Mesendoderm (in vitro differentiated cells): ENCODE measurements around the gene CCNF.

Experiments
- DNase-seq: peaks from one replicate; pipeline ENCODE4 v3.0.0; 2013
- H2AK5ac ChIP-seq: 2 replicates; pipeline ENCODE4 v1.6.1; 2013; ENCODE audit warnings: low read length, inconsistent platforms
- H2BK120ac ChIP-seq: 2 replicates; pipeline ENCODE4 v1.6.1; 2013; ENCODE audit warnings: low read depth, mild to moderate bottlenecking, low read length, moderate library complexity, mixed read lengths
- H2BK15ac ChIP-seq: replicated peaks from 2 replicates; pipeline ENCODE4 v1.6.1; 2013; ENCODE audit warnings: low read depth, mild to moderate bottlenecking, moderate library complexity
- H2BK5ac ChIP-seq: 2 replicates; pipeline ENCODE4 v1.6.1; 2013; ENCODE audit warnings: low read length, inconsistent platforms
- H3K18ac ChIP-seq: 2 replicates; pipeline ENCODE4 v1.6.1; 2013; ENCODE audit warnings: mild to moderate bottlenecking, low read length, mixed read lengths
- H3K23ac ChIP-seq: one replicate; pipeline ENCODE4 v1.6.1; 2013; ENCODE audit warnings: low read length
- H3K27ac ChIP-seq: 2 replicates; pipeline ENCODE4 v1.5.1; 2013; ENCODE audit warnings: low read depth, mild to moderate bottlenecking, inconsistent platforms, low read length, moderate library complexity
- H3K27me3 ChIP-seq: 2 replicates; pipeline ENCODE4 v1.6.1; 2013; ENCODE audit warnings: low read length, control low read depth, mild to moderate bottlenecking, inconsistent platforms; ENCODE audit not compliant: insufficient read depth, poor library complexity
- H3K36me3 ChIP-seq: 2 replicates; pipeline ENCODE4 v1.6.1; 2013; ENCODE audit warnings: low read length, inconsistent platforms; ENCODE audit not compliant: control insufficient read depth, insufficient read depth
- H3K4ac ChIP-seq: one replicate; pipeline ENCODE4 v1.6.1; 2013; ENCODE audit warnings: low read depth, mild to moderate bottlenecking, low read length, moderate library complexity
- H3K4me1 ChIP-seq: 2 replicates; pipeline ENCODE4 v1.6.1; 2013; ENCODE audit warnings: low read depth, low read length, inconsistent platforms; ENCODE audit not compliant: control insufficient read depth
- H3K4me2 ChIP-seq: 2 replicates; pipeline ENCODE4 v1.6.1; 2013; ENCODE audit warnings: low read length
- H3K4me3 ChIP-seq: 2 replicates; pipeline ENCODE4 v1.5.1; 2013; ENCODE audit warnings: mild to moderate bottlenecking, low read length
- H3K56ac ChIP-seq: one replicate; pipeline ENCODE4 v1.6.1; 2013; ENCODE audit warnings: low read length
- H3K79me1 ChIP-seq: 2 replicates; pipeline ENCODE4 v1.6.1; 2013; ENCODE audit warnings: low read length, inconsistent platforms
- H3K79me2 ChIP-seq: 2 replicates; pipeline ENCODE4 v1.6.1; 2013; ENCODE audit warnings: mild to moderate bottlenecking, low read length; ENCODE audit not compliant: control insufficient read depth, insufficient read depth
- H3K9ac ChIP-seq: 2 replicates; pipeline ENCODE4 v1.6.1; 2013; ENCODE audit warnings: low read length, inconsistent platforms
- H4K5ac ChIP-seq: one replicate; pipeline ENCODE4 v1.6.1; 2013; ENCODE audit warnings: low read length
- H4K8ac ChIP-seq: one replicate; pipeline ENCODE4 v1.6.1; 2013; ENCODE audit warnings: low read depth, mild to moderate bottlenecking, control low read depth, low read length, moderate library complexity
- WGBS: extraction: QIAGEN DNeasy Blood & Tissue Kit; methylation state at CpG from one replicate; pipeline ENCODE4 v1.1.7; 2013; ENCODE audit warnings: low lambda C conversion rate, missing lambda C conversion rate; ENCODE audit not compliant: insufficient coverage; ENCODE audit errors: extremely low coverage; 5-methylcytosine and 5-hydroxymethylcytosine counted together

Gene CCNF

DNA sequence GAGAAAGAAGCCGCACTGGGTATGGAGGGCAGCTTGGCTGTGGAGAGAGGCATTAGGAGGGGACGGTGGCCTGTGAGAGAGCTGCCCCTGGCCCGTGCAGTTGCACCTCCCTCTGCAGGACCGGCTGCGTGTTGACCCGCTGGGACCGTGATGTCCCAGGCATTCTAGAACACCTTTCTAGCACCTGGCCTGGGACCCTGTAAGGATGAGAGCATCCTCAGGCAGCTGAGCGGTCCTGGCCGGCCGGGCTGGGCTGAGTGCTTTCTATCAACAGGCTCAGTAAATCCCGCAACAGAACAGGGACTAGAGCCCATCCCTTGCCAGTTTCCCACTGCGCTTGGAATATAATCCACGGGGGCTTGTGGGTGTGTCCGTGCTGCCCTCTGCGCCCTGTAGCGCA, 60.3 kb downstream of the CCNF start:
- H2BK15ac ChIP-seq: no peak overlapping the region
- no peaks in the 10 kb centered on the region for H3K27me3 ChIP-seq
- H3K56ac ChIP-seq: no peak overlapping the region
- H3K4ac ChIP-seq: no peak overlapping the region
- H3K9ac ChIP-seq: no peak overlapping the region
- no peak overlapping the region for H3K27ac ChIP-seq
- no peak overlapping the region for H3K18ac ChIP-seq
- H3K4me3 ChIP-seq: no peak overlapping the region
- no peak overlapping the region for H4K8ac ChIP-seq
- no peak overlapping the region for H3K23ac ChIP-seq
- no peaks in the 10 kb centered on the region for H3K79me2 ChIP-seq
- no peaks in the 10 kb centered on the region for H3K79me1 ChIP-seq
- no peak overlapping the region for H4K5ac ChIP-seq
- no peak for DNase-seq
- H2AK5ac ChIP-seq: no peak overlapping the region
- WGBS: no CpG with 5 or more reads among the region's 16 CpGs
- H2BK5ac ChIP-seq: no peak overlapping the region
- H3K4me2 ChIP-seq: no peak overlapping the region
- no peak overlapping the region for H2BK120ac ChIP-seq
- H3K36me3 ChIP-seq: no peaks in the 10 kb centered on the region
- no peaks in the 10 kb centered on the region for H3K4me1 ChIP-seq

DNA sequence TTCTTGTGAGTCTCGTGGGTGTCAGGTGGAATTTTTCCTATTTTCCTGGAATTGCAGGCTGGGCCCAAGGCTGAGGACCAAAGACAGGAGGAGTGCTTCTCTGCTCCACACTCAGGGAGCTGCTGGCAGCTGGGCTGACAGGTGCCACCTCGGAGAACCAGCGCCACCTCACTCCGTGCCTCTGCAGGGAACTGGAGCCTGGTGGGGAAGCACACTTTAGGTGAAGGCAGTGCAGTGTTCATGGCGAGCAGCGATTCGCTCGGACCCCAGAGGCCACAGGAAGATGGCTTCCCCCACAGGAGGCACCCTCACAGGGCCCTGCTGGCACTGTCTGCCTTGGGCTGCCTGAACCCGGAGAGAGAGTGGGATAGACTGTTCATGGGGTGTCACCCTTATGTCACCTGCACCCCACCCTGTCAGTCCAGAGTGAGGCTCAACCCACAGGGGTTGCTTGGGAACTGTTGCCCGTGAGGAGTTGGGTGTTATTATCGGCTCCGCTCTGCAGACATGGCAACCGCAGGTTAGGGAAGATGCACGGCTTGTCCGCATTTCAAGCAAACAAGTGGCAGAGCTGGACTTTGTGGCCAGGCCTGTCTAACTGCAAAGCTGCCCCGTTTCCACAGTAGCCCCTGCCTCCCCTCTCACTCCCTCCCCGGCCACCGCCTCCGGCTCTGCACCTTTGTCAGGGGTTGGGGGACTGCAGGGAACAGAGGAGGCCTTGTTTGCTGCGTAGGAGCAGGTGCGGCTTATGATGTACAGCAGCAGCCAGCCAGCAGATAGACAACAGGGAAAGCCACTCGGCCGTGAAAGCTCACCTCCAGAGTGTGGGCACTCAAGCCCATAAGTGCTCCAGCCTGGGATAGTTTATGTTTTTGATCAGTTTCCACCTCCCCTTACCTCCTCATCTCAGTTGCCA, 61.2 kb downstream of the CCNF start:
- no peak overlapping the region for H2BK15ac ChIP-seq
- no peak overlapping the region for H3K18ac ChIP-seq
- WGBS: no CpG with 5 or more reads among the region's 23 CpGs
- H3K4me3 ChIP-seq: no peak overlapping the region
- no peak for DNase-seq
- H3K4me2 ChIP-seq: no peak overlapping the region
- H3K4ac ChIP-seq: no peak overlapping the region
- H3K23ac ChIP-seq: no peak overlapping the region
- no peaks in the 10 kb centered on the region for H3K79me2 ChIP-seq
- no peaks in the 10 kb centered on the region for H3K27me3 ChIP-seq
- H3K9ac ChIP-seq: no peak overlapping the region
- H2BK5ac ChIP-seq: no peak overlapping the region
- no peaks in the 10 kb centered on the region for H3K79me1 ChIP-seq
- no peak overlapping the region for H3K27ac ChIP-seq
- H2BK120ac ChIP-seq: no peak overlapping the region
- no peaks in the 10 kb centered on the region for H3K4me1 ChIP-seq
- H3K56ac ChIP-seq: no peak overlapping the region
- H4K5ac ChIP-seq: no peak overlapping the region
- no peak overlapping the region for H4K8ac ChIP-seq
- H3K36me3 ChIP-seq: no peaks in the 10 kb centered on the region
- H2AK5ac ChIP-seq: no peak overlapping the region

DNA sequence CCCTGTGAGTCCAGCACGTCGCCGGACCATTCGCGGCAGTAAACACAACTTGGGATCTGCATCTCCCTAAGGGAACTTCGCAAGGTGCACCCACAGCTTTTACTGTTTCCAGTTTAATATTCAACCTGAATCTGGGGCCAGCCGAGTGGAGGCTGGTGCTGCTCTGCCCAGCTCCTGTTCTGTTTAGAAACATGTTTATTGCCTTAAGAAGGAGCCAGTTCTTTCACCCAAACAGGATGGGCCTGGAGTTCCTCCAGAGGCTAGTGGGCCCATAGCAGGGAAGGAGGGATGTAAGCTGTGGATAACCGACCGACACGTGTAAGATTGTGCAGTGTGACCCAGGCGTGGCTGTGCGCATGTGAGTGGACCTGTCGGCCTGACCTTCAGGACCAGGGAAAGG, 63.0 kb downstream of the CCNF start:
- H3K23ac ChIP-seq: no peak overlapping the region
- H3K4me2 ChIP-seq: no peak overlapping the region
- WGBS: no CpG with 5 or more reads among the region's 13 CpGs

DNA sequence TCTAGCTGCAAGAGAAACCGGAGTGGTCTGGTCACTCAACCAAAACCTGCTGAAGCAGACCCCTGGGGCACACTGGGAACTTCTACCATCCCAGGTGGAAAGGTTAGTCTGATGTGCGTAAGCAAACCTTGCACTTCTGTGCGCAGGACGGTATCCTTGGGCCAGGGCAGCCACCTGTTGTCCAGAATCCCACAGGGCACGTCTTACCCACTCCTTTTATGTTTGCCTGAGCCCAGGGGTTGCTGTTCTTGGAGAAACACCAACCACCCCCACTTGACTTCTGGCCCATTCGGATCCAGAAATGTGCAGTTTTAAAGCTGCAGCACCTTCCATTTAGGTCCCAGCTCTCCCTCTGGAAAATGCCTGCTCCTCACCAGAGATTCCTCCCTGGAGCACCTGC, 64.4 kb downstream of the CCNF start:
- no CpG with 5 or more reads among the region's 6 CpGs for WGBS

More for the DNA sequence above, 63.0 kb downstream of the CCNF start:
- Histone ChIP-seq H4K8ac (no peak overlapping the region), H3K79me2 (no peaks in the 10 kb centered on the region), H3K79me1 (no peaks in the 10 kb centered on the region), H2BK5ac (no peak overlapping the region), H3K36me3 (no peaks in the 10 kb centered on the region), H4K5ac (no peak overlapping the region), H2AK5ac (no peak overlapping the region), H2BK120ac (no peak overlapping the region), H3K27ac (no peak overlapping the region), H3K4ac (no peak overlapping the region), H2BK15ac (no peak overlapping the region), H3K56ac (no peak overlapping the region), H3K18ac (no peak overlapping the region), H3K4me1 (no peaks in the 10 kb centered on the region), H3K9ac (no peak overlapping the region), H3K27me3 (no peaks in the 10 kb centered on the region), H3K4me3 (no peak overlapping the region)
- DNase-seq: no peak

DNA sequence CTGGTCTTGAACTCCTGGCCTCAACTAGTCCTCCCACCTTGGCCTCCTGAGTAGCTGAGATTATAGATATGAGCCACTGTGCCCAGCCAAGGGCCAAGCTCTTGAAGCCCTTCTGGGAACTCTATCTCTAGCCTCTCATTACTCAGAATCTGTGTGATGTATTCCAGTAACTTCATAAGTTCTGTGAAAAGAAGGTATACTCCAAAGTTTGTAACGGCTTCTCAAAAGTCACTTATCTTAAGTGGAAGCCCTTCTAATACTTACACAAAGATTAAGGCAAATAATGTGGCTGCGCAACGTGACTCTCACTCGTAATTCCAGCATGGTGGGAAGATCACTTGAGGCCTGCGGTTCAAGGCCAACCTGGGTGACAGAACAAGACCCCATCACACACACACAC, 65.4 kb downstream of the CCNF start:
- Histone ChIP-seq H4K5ac (no peak overlapping the region), H3K4me1 (no peaks in the 10 kb centered on the region), H3K27ac (no peak overlapping the region), H2BK5ac (no peak overlapping the region), H3K9ac (no peak overlapping the region), H4K8ac (no peak overlapping the region), H3K4me3 (no peak overlapping the region), H3K36me3 (no peaks in the 10 kb centered on the region), H3K27me3 (no peaks in the 10 kb centered on the region), H3K4ac (no peak overlapping the region), H2BK15ac (no peak overlapping the region), H3K4me2 (no peak overlapping the region), H3K56ac (no peak overlapping the region), H3K79me2 (no peaks in the 10 kb centered on the region), H3K23ac (no peak overlapping the region), H2BK120ac (no peak overlapping the region), H3K79me1 (no peaks in the 10 kb centered on the region), H2AK5ac (no peak overlapping the region), H3K18ac (no peak overlapping the region)
- DNase-seq: no peak
- no CpG with 5 or more reads among the region's 5 CpGs for WGBS

More for the DNA sequence above, 64.4 kb downstream of the CCNF start:
- H4K5ac ChIP-seq: no peak overlapping the region
- H2BK15ac ChIP-seq: no peak overlapping the region
- H2BK120ac ChIP-seq: no peak overlapping the region
- H3K9ac ChIP-seq: no peak overlapping the region
- H3K27me3 ChIP-seq: no peaks in the 10 kb centered on the region
- no peaks in the 10 kb centered on the region for H3K79me2 ChIP-seq
- H3K4me2 ChIP-seq: no peak overlapping the region
- no peak overlapping the region for H3K27ac ChIP-seq
- H3K4me3 ChIP-seq: no peak overlapping the region
- H4K8ac ChIP-seq: no peak overlapping the region
- no peak overlapping the region for H3K18ac ChIP-seq
- DNase-seq: no peak
- no peaks in the 10 kb centered on the region for H3K79me1 ChIP-seq
- no peak overlapping the region for H3K4ac ChIP-seq
- H3K4me1 ChIP-seq: no peaks in the 10 kb centered on the region
- H3K36me3 ChIP-seq: no peaks in the 10 kb centered on the region
- H2BK5ac ChIP-seq: no peak overlapping the region
- no peak overlapping the region for H3K56ac ChIP-seq
- H2AK5ac ChIP-seq: no peak overlapping the region
- no peak overlapping the region for H3K23ac ChIP-seq

DNA sequence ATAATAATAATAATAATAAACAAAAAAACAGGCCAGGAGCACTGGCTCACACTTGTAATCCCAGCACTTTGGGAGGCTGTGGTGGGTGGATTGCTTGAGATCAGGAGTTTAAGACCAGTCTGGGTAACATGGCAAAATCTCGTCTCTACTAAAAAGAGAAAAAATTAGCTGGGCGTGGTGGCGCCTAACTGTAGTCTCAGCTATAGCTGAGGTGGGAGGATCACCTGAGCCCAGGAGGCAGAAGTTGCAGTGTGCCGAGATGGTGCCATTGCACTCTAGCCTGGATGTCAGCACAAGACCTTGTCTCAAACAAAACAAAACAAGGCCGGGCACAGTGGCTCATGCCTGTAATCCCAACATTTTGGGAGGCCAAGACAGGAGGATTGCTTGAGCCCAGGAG, 65.8 kb downstream of the CCNF start:
- Histone ChIP-seq H3K79me1 (no peaks in the 10 kb centered on the region), H3K4ac (no peak overlapping the region), H3K56ac (no peak overlapping the region), H3K9ac (no peak overlapping the region), H3K18ac (no peak overlapping the region), H2AK5ac (no peak overlapping the region), H4K8ac (no peak overlapping the region), H3K36me3 (no peaks in the 10 kb centered on the region), H3K4me2 (no peak overlapping the region), H2BK5ac (no peak overlapping the region), H3K4me3 (no peak overlapping the region), H2BK15ac (no peak overlapping the region), H2BK120ac (no peak overlapping the region), H3K23ac (no peak overlapping the region), H3K79me2 (no peaks in the 10 kb centered on the region), H3K27ac (no peak overlapping the region), H3K4me1 (no peaks in the 10 kb centered on the region), H4K5ac (no peak overlapping the region), H3K27me3 (no peaks in the 10 kb centered on the region)
- DNase-seq: no peak
- no CpG with 5 or more reads among the region's 5 CpGs for WGBS
